HEK293T (cell line): ENCODE data around the gene KIZ.

Experiments used
- PKNOX1 ChIP-seq: fragments of 450-650 bp; IDR thresholded peaks from 2 replicates; pipeline ENCODE4 v1.6.1; 2016
- SP1 ChIP-seq: fragments of 450-650 bp; IDR thresholded peaks from 2 replicates; pipeline ENCODE4 v1.6.1; 2017

GRCh38 chr20:21136015-21136732 lies 10.3 kb downstream of the KIZ start:
- TF ChIP-seq SP1 (no peak), PKNOX1 (no peak)
